BLaER1 treated with 17β-estradiol and CSF1 and Interleukin-3, amounts not matched to agents 10 nM and 100 nM (cell line): ENCODE measurements around the gene BTNL9.
"Not testable (repeated sequence)": the region's sequence is repeated elsewhere in the genome, so short reads cannot be mapped to it uniquely, and the experiment has no call there.

ENCODE experiments used
- H3K27ac ChIP-seq, 11 experiments: shearing (Covaris generic); formaldehyde crosslinking; 2 replicates each; pipeline ENCODE4 v1.8.1; 2022
- H3K27me3 ChIP-seq, 11 experiments: shearing (Covaris generic); formaldehyde crosslinking; 2 replicates each; pipeline ENCODE4 v1.8.1; 2022
- H3K36me3 ChIP-seq, 11 experiments: shearing (Covaris generic); formaldehyde crosslinking; 2 replicates each; pipeline ENCODE4 v1.8.1; 2022
- H3K4me1 ChIP-seq, 10 experiments: shearing (Covaris generic); formaldehyde crosslinking; 2 replicates each; pipeline ENCODE4 v1.8.1; 2022
- H3K4me2 ChIP-seq, 11 experiments: shearing (Covaris generic); formaldehyde crosslinking; 2 replicates each; pipeline ENCODE4 v1.8.1; 2022
- H3K4me3 ChIP-seq, 10 experiments: shearing (Covaris generic); formaldehyde crosslinking; 2 replicates each; pipeline ENCODE4 v1.8.1; 2022
- H3K9ac ChIP-seq, 11 experiments: shearing (Covaris generic); formaldehyde crosslinking; 2 replicates each; pipeline ENCODE4 v1.8.1; 2022
- H3K9me3 ChIP-seq, 11 experiments: shearing (Covaris generic); formaldehyde crosslinking; replicated peaks in 1 of 11; 2 replicates each; pipeline ENCODE4 v1.8.1; 2022
- H4K20me1 ChIP-seq, 11 experiments: shearing (Covaris generic); formaldehyde crosslinking; 2 replicates each; pipeline ENCODE4 v1.8.1; 2022
- Cebpa-rat ChIP-seq, 11 experiments: shearing (Covaris generic); IDR thresholded peaks; 2 replicates each; pipeline ENCODE4 v1.8.1; 2022

The BTNL9 gene

GRCh38 chr5:181086026-181086883, 46.2 kb downstream of the BTNL9 start:
- Histone ChIP-seq H3K9me3 (no peaks in the 10 kb centered on the region), H4K20me1 (no peaks in the 10 kb centered on the region), H3K4me1 (peaks cover 0 to 29% (median 7%) of the 10 kb centered on the region in 10 experiments; a peak in 10 of 20 replicates), H3K4me3 (no peak overlapping the region), H3K9ac (no peak overlapping the region), H3K36me3 (no peaks in the 10 kb centered on the region), H3K4me2 (peak overlapping the region in 3 of 11 experiments; percentile 59 to 77 (median 71); a peak in 6 of 22 replicates), H3K27ac (peak overlapping the region in 5 of 11 experiments; percentile 58 to 69 (median 63); a peak in 6 of 22 replicates), H3K27me3 (no peaks in the 10 kb centered on the region)
- no peak for TF ChIP-seq Cebpa-rat (IDR thresholded peaks at IDR 0.05)

- no peak for TF ChIP-seq Cebpa-rat (IDR thresholded peaks at IDR 0.05)
- Histone ChIP-seq H3K27ac (peak overlapping the region in 6 of 11 experiments; percentile 32 to 69 (median 61); a peak in 9 of 22 replicates), H4K20me1 (no peaks in the 10 kb centered on the region), H3K9ac (peak overlapping the region in 3 of 11 experiments; percentile 15 to 35 (median 19); a peak in 3 of 22 replicates), H3K4me1 (peaks cover 0 to 29% (median 7%) of the 10 kb centered on the region in 10 experiments; a peak in 10 of 20 replicates), H3K27me3 (no peaks in the 10 kb centered on the region), H3K4me3 (no peak overlapping the region), H3K36me3 (no peaks in the 10 kb centered on the region), H3K4me2 (peak overlapping the region in 5 of 11 experiments; percentile 42 to 77 (median 59); a peak in 9 of 22 replicates), H3K9me3 (no peaks in the 10 kb centered on the region)
These were observed 46.8 kb downstream of the BTNL9 start for GRCh38 chr5:181086884-181087205.

DNA sequence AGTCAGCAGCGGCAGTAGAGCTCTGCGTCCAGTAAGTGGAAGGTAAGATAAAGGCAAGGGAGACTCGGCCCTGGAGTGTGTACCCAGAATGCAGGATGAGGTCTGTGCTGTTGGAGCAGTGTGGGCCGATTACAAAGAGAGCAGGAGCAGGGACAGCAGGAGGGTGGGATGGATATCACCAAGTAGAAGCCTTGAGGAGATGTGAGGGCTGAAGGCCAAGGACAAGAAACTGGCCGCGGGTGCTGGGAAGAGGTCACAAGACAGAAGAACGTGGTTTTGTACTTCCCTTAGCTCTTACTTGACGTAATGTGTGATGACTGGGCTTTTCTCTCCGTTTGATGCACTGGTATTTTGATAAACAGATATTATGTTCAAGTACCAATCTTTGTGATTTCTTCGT, 47.2 kb downstream of the BTNL9 start:
- Histone ChIP-seq H4K20me1 (no peaks in the 10 kb centered on the region), H3K27me3 (no peaks in the 10 kb centered on the region), H3K9me3 (no peaks in the 10 kb centered on the region), H3K4me1 (peaks cover 0 to 29% (median 7%) of the 10 kb centered on the region in 10 experiments; a peak in 10 of 20 replicates), H3K36me3 (no peaks in the 10 kb centered on the region), H3K4me2 (peak overlapping the region in 5 of 11 experiments; percentile 42 to 77 (median 59); a peak in 11 of 22 replicates), H3K9ac (peak overlapping the region in 3 of 11 experiments; percentile 15 to 35 (median 19); a peak in 4 of 22 replicates), H3K4me3 (no peak overlapping the region), H3K27ac (peak overlapping the region in 6 of 11 experiments; percentile 32 to 69 (median 61); a peak in 10 of 22 replicates)
- no peak for TF ChIP-seq Cebpa-rat (IDR thresholded peaks at IDR 0.05)

- Histone ChIP-seq H3K4me2 (peak overlapping the region in 5 of 11 experiments; percentile 42 to 77 (median 59); a peak in 8 of 22 replicates), H3K9ac (no peak overlapping the region), H4K20me1 (no peaks in the 10 kb centered on the region), H3K36me3 (no peaks in the 10 kb centered on the region), H3K4me3 (no peak overlapping the region), H3K27ac (peak overlapping the region in 6 of 11 experiments; percentile 26 to 69 (median 56); a peak in 8 of 22 replicates), H3K27me3 (no peaks in the 10 kb centered on the region), H3K4me1 (peaks cover 0 to 29% (median 7%) of the 10 kb centered on the region in 10 experiments; a peak in 10 of 20 replicates), H3K9me3 (no peaks in the 10 kb centered on the region)
- no peak for TF ChIP-seq Cebpa-rat (IDR thresholded peaks at IDR 0.05)
These were observed 48.2 kb downstream of the BTNL9 start for GRCh38 chr5:181088289-181088688.

- Histone ChIP-seq H3K4me3 (no peak overlapping the region), H4K20me1 (no peaks in the 10 kb centered on the region), H3K36me3 (no peaks in the 10 kb centered on the region), H3K9ac (no peak overlapping the region), H3K9me3 (no peaks in the 10 kb centered on the region), H3K27me3 (no peaks in the 10 kb centered on the region), H3K4me1 (peaks cover 0 to 10% (median 4%) of the 10 kb centered on the region in 10 experiments; a peak in 10 of 20 replicates), H3K27ac (no peak overlapping the region), H3K4me2 (no peak overlapping the region)
- no peak for TF ChIP-seq Cebpa-rat (IDR thresholded peaks at IDR 0.05)
These were observed 52.4 kb downstream of the BTNL9 start for GRCh38 chr5:181092428-181092827.

DNA sequence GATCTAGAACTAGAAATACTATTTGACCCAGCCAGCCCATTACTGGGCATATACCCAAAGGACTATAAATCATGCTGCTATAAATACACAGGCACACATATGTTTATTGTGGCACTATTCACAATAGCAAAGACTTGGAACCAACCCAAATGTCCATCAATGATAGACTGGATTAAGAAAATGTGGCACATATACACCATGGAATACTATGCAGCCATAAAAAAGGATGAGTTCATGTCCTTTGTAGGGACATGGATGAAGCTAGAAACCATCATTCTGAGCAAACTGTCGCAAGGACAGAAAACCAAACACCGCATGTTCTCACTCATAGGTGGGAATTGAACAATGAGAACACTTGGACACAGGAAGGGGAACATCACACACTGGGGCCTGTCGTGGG, 55.1 kb downstream of the BTNL9 start:
- H3K27ac ChIP-seq, H3K36me3 ChIP-seq, H4K20me1 ChIP-seq, H3K27me3 ChIP-seq, H3K9ac ChIP-seq, H3K4me1 ChIP-seq, H3K4me2 ChIP-seq, H3K4me3 ChIP-seq: not testable (repeated sequence)
- peaks cover 0 to 11% (median 3%) of the 10 kb centered on the region in 11 experiments; a peak in 4 of 22 replicates for H3K9me3 ChIP-seq

DNA sequence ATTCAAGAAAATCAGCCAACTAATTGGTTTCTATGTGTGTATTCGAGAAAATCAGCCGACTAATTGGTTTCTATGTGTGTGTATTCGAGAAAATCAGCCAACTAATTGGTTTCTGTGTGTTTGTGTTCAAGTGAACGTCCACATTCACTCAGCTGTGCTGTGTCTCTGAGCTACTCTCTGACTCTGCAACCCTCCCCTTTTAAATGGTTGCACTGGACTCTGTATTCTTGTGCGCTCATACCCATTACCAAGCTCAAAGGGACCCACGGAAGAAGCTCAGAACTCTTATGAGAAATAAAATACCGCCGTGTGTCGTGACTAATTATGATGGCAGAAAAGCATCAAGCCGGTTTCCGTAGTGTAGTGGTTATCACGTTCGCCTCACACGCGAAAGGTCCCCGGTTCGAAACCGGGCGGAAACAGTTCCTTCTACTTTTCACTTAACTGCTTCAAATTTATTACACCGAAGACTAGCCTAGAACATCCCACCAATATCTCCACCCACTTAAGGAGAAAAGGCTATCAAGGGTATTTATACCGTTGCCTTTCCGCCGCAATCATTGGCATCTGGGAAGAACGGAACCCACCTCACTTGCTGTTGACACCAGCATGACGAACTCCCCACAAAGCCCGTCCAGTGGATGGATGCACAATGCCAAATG, 56.8 kb downstream of the BTNL9 start:
- H3K4me3 ChIP-seq, H3K27ac ChIP-seq, H3K4me1 ChIP-seq, H3K36me3 ChIP-seq, H3K4me2 ChIP-seq, H3K9ac ChIP-seq, H3K27me3 ChIP-seq, H4K20me1 ChIP-seq: not testable (repeated sequence)
- peaks cover 0 to 14% (median 4%) of the 10 kb centered on the region in 11 experiments; a peak in 4 of 22 replicates for H3K9me3 ChIP-seq

- H3K27ac ChIP-seq, H3K36me3 ChIP-seq, H3K4me3 ChIP-seq: not testable (repeated sequence)
These were observed 57.3 kb downstream of the BTNL9 start for GRCh38 chr5:181097383-181097753.

GRCh38 chr5:181097759-181098491, 57.9 kb downstream of the BTNL9 start:
- H4K20me1 ChIP-seq, H3K36me3 ChIP-seq, H3K9ac ChIP-seq, H3K4me1 ChIP-seq, H3K4me2 ChIP-seq, H3K27ac ChIP-seq, H3K27me3 ChIP-seq, H3K4me3 ChIP-seq: not testable (repeated sequence)
- peaks cover 0 to 14% (median 4%) of the 10 kb centered on the region in 11 experiments; a peak in 4 of 22 replicates for H3K9me3 ChIP-seq

More at GRCh38 chr5:181097383-181097753, 57.3 kb downstream of the BTNL9 start:
- not testable (repeated sequence) for H3K27me3 ChIP-seq, H3K4me2 ChIP-seq, H3K4me1 ChIP-seq, H4K20me1 ChIP-seq, H3K9ac ChIP-seq
- H3K9me3 ChIP-seq = peaks cover 0 to 14% (median 4%) of the 10 kb centered on the region in 11 experiments; a peak in 4 of 22 replicates
